GM12892 (cell line): Measurements from ENCODE around the gene SLC6A2.

Experiments
- POLR2A ChIP-seq: IDR thresholded peaks from 2 replicates; pipeline ENCODE4 v1.6.1; 2011; ENCODE audit warnings: low read depth, low read length, control low read depth
- POLR2AphosphoS5 ChIP-seq: IDR thresholded peaks from 2 replicates; pipeline ENCODE4 v1.6.1; 2011; ENCODE audit warnings: low read depth, low read length, control low read depth

GRCh38 chr16:55663225-55663624 is 7.4 kb downstream of the SLC6A2 start:
- TF ChIP-seq POLR2AphosphoS5 (no peak), POLR2A (no peak)
